GM12892 (cell line): ENCODE data around the gene RAP2A.

Experiments used
- POLR2A ChIP-seq: IDR thresholded peaks from 2 replicates; pipeline ENCODE4 v1.6.1; 2011; ENCODE audit warnings: low read depth, low read length, control low read depth
- TAF1 ChIP-seq: IDR thresholded peaks from 2 replicates; pipeline ENCODE4 v1.6.1; 2011; ENCODE audit warnings: low read depth, mild to moderate bottlenecking, control low read depth, low read length, borderline replicate concordance

DNA sequence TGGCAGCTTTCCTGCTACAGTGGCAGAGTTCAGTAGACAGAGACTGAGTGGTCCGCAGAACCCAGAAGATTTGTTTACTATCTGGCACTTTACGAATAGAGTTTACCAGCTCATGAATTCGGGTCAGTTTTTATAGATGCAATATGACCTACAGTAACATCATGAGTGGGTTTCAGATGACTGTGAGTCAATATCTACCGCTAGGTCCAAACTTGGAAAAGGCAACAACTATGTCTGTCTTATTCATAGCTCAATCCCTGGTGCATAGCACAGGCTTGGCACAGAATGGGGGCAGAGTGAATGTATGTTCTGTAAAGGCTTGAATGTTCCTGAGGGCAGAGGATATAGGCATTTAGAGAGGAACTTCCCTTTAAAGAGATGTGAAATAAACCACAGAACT is 65.2 kb downstream of the RAP2A start:
- no peak for TF ChIP-seq TAF1
- TF ChIP-seq POLR2A: no peak
